Gastroesophageal sphincter (tissue), 4 donors: ENCODE data around the gene ANO7. TPM values are rescaled to one million over a fixed set of nuclear protein-coding genes. Genes with fewer than 3 reads are reported as not detected.

Source experiments
- ATAC-seq: fragments of 150-250 bp; one replicate; pipeline ENCODE4 v1.9.1; 2016; ENCODE audit warnings: mild to moderate bottlenecking, moderate library complexity
- H3K27ac ChIP-seq, 4 donors: fragments of 200-600 bp; sonication (generic) in 3 of 4; 1 replicate in 3 of 4; 2 replicates in 1 of 4; pipeline ENCODE4 v1.5.1; 2016 to 2019
- H3K27me3 ChIP-seq: fragments of 200-600 bp; sonication (generic); one replicate; pipeline ENCODE4 v1.5.1; 2019
- H3K36me3 ChIP-seq, 2 donors: fragments of 200-600 bp; sonication (generic); one replicate each; pipeline ENCODE4 v1.5.1; 2019; ENCODE audit warnings: control low read depth in 1 of 2
- H3K4me1 ChIP-seq, 3 donors: fragments of 200-600 bp; sonication (generic); 1 replicate in 2 of 3; 2 replicates in 1 of 3; pipeline ENCODE4 v1.5.1; 2016 to 2019; ENCODE audit warnings: control low read depth in 2 of 3
- H3K4me3 ChIP-seq, 2 donors: fragments of 200-600 bp; sonication (generic); one replicate each; pipeline ENCODE4 v1.5.1; 2019; ENCODE audit warnings: mild to moderate bottlenecking in 1 of 2, moderate library complexity in 1 of 2
- H3K9me3 ChIP-seq, 3 donors: fragments of 200-600 bp; sonication (generic); one replicate each; pipeline ENCODE4 v1.5.1; 2017 to 2019; ENCODE audit warnings: control low read depth in 2 of 3
- CTCF ChIP-seq, 4 experiments: fragments of 200-600 bp in 2 of 4; fragments of 450-650 bp in 2 of 4; sonication (generic) in 1 of 4; IDR thresholded peaks; one replicate each; pipeline ENCODE4 v1.5.1; 2017 to 2019; ENCODE audit warnings: antibody characterized with exemption in 4 of 4, mild to moderate bottlenecking in 2 of 4, moderate library complexity in 2 of 4
- EP300 ChIP-seq: sonication (generic); formaldehyde crosslinking; IDR thresholded peaks from one replicate; pipeline ENCODE4 v1.6.1; 2017; ENCODE audit warnings: antibody characterized with exemption, mild to moderate bottlenecking
- POLR2A ChIP-seq, 2 donors: fragments of 450-650 bp; IDR thresholded peaks; one replicate each; pipeline ENCODE4 v1.6.1; 2017; ENCODE audit warnings: antibody characterized with exemption in 2 of 2, mild to moderate bottlenecking in 2 of 2, moderate library complexity in 1 of 2
- POLR2AphosphoS5 ChIP-seq: sonication (generic); formaldehyde crosslinking; IDR thresholded peaks from one replicate; pipeline ENCODE4 v1.6.1; 2017; ENCODE audit warnings: antibody characterized with exemption
- WGBS, 2 donors: methylation state at CpG; one replicate each; pipeline ENCODE4 v1.1.5; 2018; ENCODE audit warnings: low coverage in 1 of 2; 5-methylcytosine and 5-hydroxymethylcytosine counted together
- total RNA-seq, 4 donors: library from RNA; depleted of rRNA; stranded (reverse); fragments of >200 nt; gene quantifications; one replicate each; pipeline ENCODE4 v1.1.0, GENCODE V29; 2016

The ANO7 gene
- total RNA-seq, 4 donors from 2014 or later: 0.16 to 0.81 (median 0.53) TPM

DNA sequence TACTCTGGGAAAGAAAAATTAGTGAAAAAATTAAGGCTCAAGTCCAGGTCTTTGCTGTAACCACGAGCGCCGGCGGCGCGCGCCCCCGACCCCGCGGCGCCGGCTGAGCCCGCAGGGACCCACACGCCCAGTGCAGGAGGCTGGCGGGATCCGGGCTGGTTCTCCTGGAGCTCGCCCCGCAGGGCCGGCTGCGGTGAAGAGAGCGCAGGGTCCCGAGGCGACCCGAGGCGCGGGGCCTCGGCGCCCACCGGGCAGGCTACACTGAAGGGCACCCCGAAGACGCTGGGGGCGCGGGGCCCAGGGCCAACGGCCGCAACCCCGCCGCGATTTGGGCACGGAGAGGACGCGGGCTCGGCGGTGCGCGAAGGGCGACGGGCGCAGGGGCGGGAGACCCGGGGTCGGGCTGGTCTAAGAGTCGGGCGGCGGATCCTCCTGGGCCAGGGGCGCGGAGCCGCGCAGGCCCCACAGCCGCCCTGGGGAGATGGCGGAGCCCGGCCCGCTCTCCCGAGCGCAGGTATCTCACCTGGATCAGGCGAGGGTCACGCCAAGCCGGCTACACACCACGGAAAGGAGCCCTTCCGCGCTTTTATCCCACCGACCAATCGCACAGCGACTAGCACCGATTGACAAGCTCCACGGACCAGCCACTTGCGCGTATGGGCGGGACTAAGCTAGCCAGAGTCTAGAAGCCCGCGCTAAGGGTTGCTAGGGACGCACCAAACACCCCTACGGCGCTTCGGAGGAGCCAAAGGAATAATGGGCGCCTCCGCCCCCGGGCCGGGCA is 39.4 kb upstream of the ANO7 start, which contains the start of gene PASK:
Gene PASK (minus strand): TSS at position 582 of the 784 bp plus-strand sequence. CDS start 6,440 bp downstream, outside the sequence.
- TF ChIP-seq EP300 (no peak), POLR2A (IDR thresholded peaks at IDR 0.05) (no peak), POLR2AphosphoS5 (peak; percentile 32), CTCF (IDR thresholded peaks at IDR 0.05) (peak in 1 of 4 experiments; percentile 7)
- Histone ChIP-seq H3K4me1 (peaks cover 0 to 32% (median 3%) of the 10 kb centered on the region in 3 donors), H3K27me3 (no peaks in the 10 kb centered on the region), H3K36me3 (peaks cover 0 to 10% of the 10 kb centered on the region in 2 donors), H3K4me3 (peak within 1 kb of the TSS; percentile 82 to 86), H3K27ac (peak within 1 kb of the TSS in 3 of 4 donors; percentile 81 to 88 (median 85)), H3K9me3 (no peaks in the 10 kb centered on the region)
- WGBS, 2 donors: 0% methylated on average over 2 to 4 of the region's 88 CpGs
- peak; percentile 91 for ATAC-seq

GRCh38 chr2:241149675-241149924 is 38.9 kb upstream of the ANO7 start:
- ATAC-seq: peak; percentile 9
- WGBS, 2 donors: no CpG with 5 or more reads among the region's 23 CpGs
- H3K27ac ChIP-seq: peak overlapping the region in 3 of 4 donors; percentile 81 to 88 (median 85)
- no peaks in the 10 kb centered on the region for H3K27me3 ChIP-seq
- H3K4me3 ChIP-seq: peak overlapping the region; percentile 82 to 86
- H3K36me3 ChIP-seq: peaks cover 0 to 15% of the 10 kb centered on the region in 2 donors
- peaks cover 0 to 32% (median 3%) of the 10 kb centered on the region in 3 donors for H3K4me1 ChIP-seq
- TF ChIP-seq CTCF (IDR thresholded peaks at IDR 0.05) (no peak), POLR2A (IDR thresholded peaks at IDR 0.05) (no peak), EP300 (no peak)
- H3K9me3 ChIP-seq: no peaks in the 10 kb centered on the region

GRCh38 chr2:241149925-241150659 is 38.4 kb upstream of the ANO7 start, which contains the start of gene PPP1R7:
Gene PPP1R7 (plus strand): TSS chr2:241150467. CDS start chr2:241150496, 29 bp downstream.
- TF ChIP-seq POLR2A (IDR thresholded peaks at IDR 0.05) (peak; percentile 60 to 69), CTCF (IDR thresholded peaks at IDR 0.05) (peak in 1 of 4 experiments; percentile 26), EP300 (no peak), POLR2AphosphoS5 (peak; percentile 83)
- Histone ChIP-seq H3K27ac (peak within 1 kb of the TSS; percentile 41 to 88 (median 83)), H3K36me3 (peaks cover 0 to 20% of the 10 kb centered on the region in 2 donors), H3K9me3 (no peaks in the 10 kb centered on the region), H3K4me3 (peak within 1 kb of the TSS; percentile 82 to 86), H3K27me3 (no peaks in the 10 kb centered on the region), H3K4me1 (peaks cover 0 to 32% (median 3%) of the 10 kb centered on the region in 3 donors)
- ATAC-seq: peak; percentile 98
- WGBS, 2 donors: 1% methylated on average over 11 of the region's 73 CpGs; no CpG with 5 or more reads in 1 of the 2 donors

GRCh38 chr2:241150660-241151530 is 37.6 kb upstream of the ANO7 start:
- TF ChIP-seq POLR2A (IDR thresholded peaks at IDR 0.05): no peak
- no peak for TF ChIP-seq CTCF (IDR thresholded peaks at IDR 0.05)
- no peak for TF ChIP-seq EP300
- TF ChIP-seq POLR2AphosphoS5: no peak
- peak; percentile 2 for ATAC-seq
- WGBS, 2 donors: 12 to 28% methylated on average over 11 to 12 of the region's 37 CpGs
- H3K27me3 ChIP-seq: no peaks in the 10 kb centered on the region
- peak overlapping the region; percentile 82 to 86 for H3K4me3 ChIP-seq
- H3K9me3 ChIP-seq: no peaks in the 10 kb centered on the region
- peaks cover 0 to 32% (median 3%) of the 10 kb centered on the region in 3 donors for H3K4me1 ChIP-seq
- H3K27ac ChIP-seq: peak overlapping the region; percentile 41 to 88 (median 83)
- peaks cover 0 to 28% of the 10 kb centered on the region in 2 donors for H3K36me3 ChIP-seq
